Measurements from ENCODE around the gene FAM136A.

FAM136A gene

DNA sequence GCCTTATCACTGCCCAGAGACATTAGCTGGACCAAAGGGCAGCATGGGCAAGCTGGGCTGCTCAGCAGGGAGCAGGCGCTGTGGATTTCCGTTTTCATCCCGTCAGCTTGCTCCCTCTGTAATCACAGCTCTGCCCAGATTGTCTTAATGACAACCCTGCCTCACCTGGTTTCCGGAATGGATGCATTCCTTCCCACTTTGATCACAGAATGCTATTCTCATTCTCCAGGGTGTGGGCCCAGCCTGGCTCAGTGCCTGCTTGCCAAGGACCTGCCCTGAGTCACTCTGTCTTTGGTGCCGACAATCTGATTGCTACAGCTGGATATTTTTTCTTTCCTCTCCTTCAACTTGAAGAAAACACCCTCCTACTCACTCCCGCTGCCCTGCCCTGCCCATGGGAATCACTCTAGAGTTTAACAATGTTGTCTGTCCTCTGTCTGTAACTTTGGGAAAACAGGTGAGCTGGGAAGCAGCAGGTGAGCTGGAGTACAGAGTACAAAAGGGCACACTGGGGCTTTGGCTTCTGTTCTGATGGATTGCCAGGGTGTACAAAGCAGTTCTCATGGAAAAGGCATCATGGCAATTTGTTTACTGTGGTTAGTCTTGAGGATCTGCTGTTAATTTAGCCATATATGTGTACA is 27.2 kb upstream of the FAM136A start:
- H3K27me3 ChIP-seq (replicated peaks; ENCODE audit: control insufficient read depth, insufficient read depth, low read length, poor library complexity, severe bottlenecking), result no peaks in the 10 kb centered on the region
- no peaks in the 10 kb centered on the region for H3K36me3 ChIP-seq (ENCODE audit: control insufficient read depth, insufficient read depth, low read length)
- H3K4me1 ChIP-seq (ENCODE audit: control insufficient read depth, insufficient read depth, low read length, poor library complexity, severe bottlenecking), result no peaks in the 10 kb centered on the region
- H3K4me3 ChIP-seq (ENCODE audit: insufficient read depth, low read depth, low read length, poor library complexity, severe bottlenecking), result no peak overlapping the region
- H3K9me3 ChIP-seq (ENCODE audit: control insufficient read depth, low read length), result no peaks in the 10 kb centered on the region
- no peak for DNase-seq
- no peak overlapping the region for H3K27ac ChIP-seq (ENCODE audit: insufficient read depth, low read length, poor library complexity, severe bottlenecking)

- H3K36me3 ChIP-seq (ENCODE audit: control insufficient read depth, insufficient read depth, low read length), result no peaks in the 10 kb centered on the region
- H3K27me3 ChIP-seq (replicated peaks; ENCODE audit: control insufficient read depth, insufficient read depth, low read length, poor library complexity, severe bottlenecking), result no peaks in the 10 kb centered on the region
- no peak overlapping the region for H3K4me3 ChIP-seq (ENCODE audit: insufficient read depth, low read depth, low read length, poor library complexity, severe bottlenecking)
- no peaks in the 10 kb centered on the region for H3K9me3 ChIP-seq (ENCODE audit: control insufficient read depth, low read length)
- no peak for DNase-seq
- H3K27ac ChIP-seq (ENCODE audit: insufficient read depth, low read length, poor library complexity, severe bottlenecking), result no peak overlapping the region
- no peaks in the 10 kb centered on the region for H3K4me1 ChIP-seq (ENCODE audit: control insufficient read depth, insufficient read depth, low read length, poor library complexity, severe bottlenecking)
Measured at GRCh38 chr2:70325875-70326274, 24.0 kb upstream of the FAM136A start.

DNA sequence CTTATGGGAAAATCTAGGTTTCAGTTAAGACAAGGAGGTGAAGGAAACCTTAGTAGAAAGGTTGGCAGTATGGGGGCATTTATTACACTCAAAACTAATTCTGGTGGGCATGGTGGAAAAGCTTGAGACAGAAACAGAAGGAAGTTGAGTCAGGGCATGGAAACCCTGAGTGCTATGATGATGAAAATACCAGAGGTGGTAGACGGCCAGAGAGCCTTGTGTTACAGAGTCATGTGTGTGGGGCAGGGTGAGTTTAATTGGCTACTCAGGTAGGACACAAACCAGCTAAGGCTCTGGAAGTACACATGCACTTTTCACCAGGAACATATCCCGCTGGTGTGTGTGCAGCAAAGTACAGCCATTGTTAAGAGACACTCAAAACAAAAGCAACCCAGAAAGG is 20.7 kb upstream of the FAM136A start:
- H3K4me3 ChIP-seq (ENCODE audit: insufficient read depth, low read depth, low read length, poor library complexity, severe bottlenecking), result no peak overlapping the region
- no peak for DNase-seq
- H3K4me1 ChIP-seq (ENCODE audit: control insufficient read depth, insufficient read depth, low read length, poor library complexity, severe bottlenecking), result no peaks in the 10 kb centered on the region
- no peak overlapping the region for H3K27ac ChIP-seq (ENCODE audit: insufficient read depth, low read length, poor library complexity, severe bottlenecking)
- no peaks in the 10 kb centered on the region for H3K9me3 ChIP-seq (ENCODE audit: control insufficient read depth, low read length)
- H3K36me3 ChIP-seq (ENCODE audit: control insufficient read depth, insufficient read depth, low read length), result no peaks in the 10 kb centered on the region
- H3K27me3 ChIP-seq (replicated peaks; ENCODE audit: control insufficient read depth, insufficient read depth, low read length, poor library complexity, severe bottlenecking), result no peaks in the 10 kb centered on the region

DNA sequence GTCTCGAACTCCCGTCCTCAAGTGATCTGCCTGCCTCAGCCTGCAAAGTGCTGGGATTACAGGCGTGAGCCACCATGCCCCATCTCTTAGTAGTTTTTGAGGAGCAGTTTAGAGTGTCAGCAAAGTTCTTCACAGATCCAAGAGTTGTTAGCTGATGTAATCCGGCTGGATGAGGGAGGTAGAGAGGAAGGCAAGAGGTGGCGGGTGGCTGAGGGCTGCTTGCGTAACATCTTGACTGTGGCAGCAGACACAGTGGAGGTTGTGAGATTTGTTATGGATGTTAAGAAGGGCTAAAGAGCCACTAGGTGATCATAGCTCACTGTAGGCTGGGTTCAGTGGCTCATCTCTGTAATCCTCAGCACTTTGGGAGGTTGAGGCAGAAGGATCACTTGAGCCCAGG is 19.5 kb upstream of the FAM136A start:
- Histone ChIP-seq H3K4me3 (ENCODE audit: insufficient read depth, low read depth, low read length, poor library complexity, severe bottlenecking) (no peak overlapping the region), H3K27me3 (replicated peaks; ENCODE audit: control insufficient read depth, insufficient read depth, low read length, poor library complexity, severe bottlenecking) (no peaks in the 10 kb centered on the region), H3K4me1 (ENCODE audit: control insufficient read depth, insufficient read depth, low read length, poor library complexity, severe bottlenecking) (no peaks in the 10 kb centered on the region), H3K36me3 (ENCODE audit: control insufficient read depth, insufficient read depth, low read length) (no peaks in the 10 kb centered on the region), H3K9me3 (ENCODE audit: control insufficient read depth, low read length) (no peaks in the 10 kb centered on the region), H3K27ac (ENCODE audit: insufficient read depth, low read length, poor library complexity, severe bottlenecking) (no peak overlapping the region)
- DNase-seq, result no peak

DNA sequence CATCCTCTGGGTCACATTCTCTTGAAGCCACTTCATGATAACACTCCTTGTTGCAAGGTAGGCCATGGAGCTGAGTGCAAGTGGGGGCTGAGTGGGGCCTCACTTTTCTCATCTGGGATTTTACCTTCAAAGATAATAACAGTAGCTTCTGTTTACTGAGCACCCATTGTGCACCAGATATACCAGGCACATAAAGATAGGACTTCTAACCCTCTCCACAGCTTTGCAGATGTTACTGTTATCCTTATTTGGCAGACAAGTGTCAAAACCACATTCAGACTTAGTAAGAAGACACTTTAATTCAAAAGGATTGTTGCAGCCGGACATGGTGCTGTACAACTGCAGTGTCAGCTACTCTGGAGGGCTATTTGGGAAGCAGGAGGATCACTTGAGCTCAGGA is 12.8 kb upstream of the FAM136A start:
- Histone ChIP-seq H3K36me3 (ENCODE audit: control insufficient read depth, insufficient read depth, low read length) (no peaks in the 10 kb centered on the region), H3K9me3 (ENCODE audit: control insufficient read depth, low read length) (no peaks in the 10 kb centered on the region)
- DNase-seq, result no peak

GRCh38 chr2:70312560-70312959 is 10.7 kb upstream of the FAM136A start:
- DNase-seq, result no peak
- no peak overlapping the region for H3K4me3 ChIP-seq (ENCODE audit: insufficient read depth, low read depth, low read length, poor library complexity, severe bottlenecking)
- H3K4me1 ChIP-seq (ENCODE audit: control insufficient read depth, insufficient read depth, low read length, poor library complexity, severe bottlenecking), result no peaks in the 10 kb centered on the region
- no peaks in the 10 kb centered on the region for H3K27me3 ChIP-seq (replicated peaks; ENCODE audit: control insufficient read depth, insufficient read depth, low read length, poor library complexity, severe bottlenecking)
- no peaks in the 10 kb centered on the region for H3K36me3 ChIP-seq (ENCODE audit: control insufficient read depth, insufficient read depth, low read length)
- H3K27ac ChIP-seq (ENCODE audit: insufficient read depth, low read length, poor library complexity, severe bottlenecking), result no peak overlapping the region
- H3K9me3 ChIP-seq (ENCODE audit: control insufficient read depth, low read length), result no peaks in the 10 kb centered on the region

More for the DNA sequence above, 12.8 kb upstream of the FAM136A start:
- Histone ChIP-seq H3K4me3 (ENCODE audit: insufficient read depth, low read depth, low read length, poor library complexity, severe bottlenecking) (no peak overlapping the region), H3K27ac (ENCODE audit: insufficient read depth, low read length, poor library complexity, severe bottlenecking) (no peak overlapping the region), H3K27me3 (replicated peaks; ENCODE audit: control insufficient read depth, insufficient read depth, low read length, poor library complexity, severe bottlenecking) (no peaks in the 10 kb centered on the region), H3K4me1 (ENCODE audit: control insufficient read depth, insufficient read depth, low read length, poor library complexity, severe bottlenecking) (no peaks in the 10 kb centered on the region)

- Histone ChIP-seq H3K27me3 (replicated peaks; ENCODE audit: control insufficient read depth, insufficient read depth, low read length, poor library complexity, severe bottlenecking) (no peaks in the 10 kb centered on the region), H3K27ac (ENCODE audit: insufficient read depth, low read length, poor library complexity, severe bottlenecking) (no peak overlapping the region), H3K4me3 (ENCODE audit: insufficient read depth, low read depth, low read length, poor library complexity, severe bottlenecking) (no peak overlapping the region), H3K4me1 (ENCODE audit: control insufficient read depth, insufficient read depth, low read length, poor library complexity, severe bottlenecking) (no peaks in the 10 kb centered on the region), H3K9me3 (ENCODE audit: control insufficient read depth, low read length) (no peaks in the 10 kb centered on the region), H3K36me3 (ENCODE audit: control insufficient read depth, insufficient read depth, low read length) (no peaks in the 10 kb centered on the region)
- DNase-seq, result no peak
Measured at GRCh38 chr2:70310899-70311298, 9.0 kb upstream of the FAM136A start.

DNA sequence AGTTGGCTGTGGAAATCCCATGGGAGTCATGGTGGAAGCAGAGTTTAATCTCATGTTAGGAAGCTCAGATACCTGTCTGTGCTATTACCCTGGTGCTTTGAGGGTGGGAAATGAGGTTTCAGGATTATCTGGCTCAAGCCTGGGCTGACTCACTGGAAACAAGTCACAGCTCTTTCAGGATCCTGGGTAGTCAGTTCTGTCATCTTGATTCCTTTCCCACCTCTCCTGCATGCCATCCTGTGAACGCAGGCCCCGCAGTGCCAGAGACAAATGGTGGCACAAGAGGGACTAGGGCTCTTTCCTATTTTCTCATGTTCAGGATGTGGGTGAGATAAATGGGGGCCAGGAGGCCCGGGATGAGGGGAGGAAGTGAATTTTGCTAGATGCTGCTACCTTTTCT is 3.7 kb upstream of the FAM136A start:
- no peaks in the 10 kb centered on the region for H3K36me3 ChIP-seq (ENCODE audit: control insufficient read depth, insufficient read depth, low read length)
- no peaks in the 10 kb centered on the region for H3K9me3 ChIP-seq (ENCODE audit: control insufficient read depth, low read length)
- no peak overlapping the region for H3K4me3 ChIP-seq (ENCODE audit: insufficient read depth, low read depth, low read length, poor library complexity, severe bottlenecking)
- no peaks in the 10 kb centered on the region for H3K27me3 ChIP-seq (replicated peaks; ENCODE audit: control insufficient read depth, insufficient read depth, low read length, poor library complexity, severe bottlenecking)
- H3K4me1 ChIP-seq (ENCODE audit: control insufficient read depth, insufficient read depth, low read length, poor library complexity, severe bottlenecking), result peaks cover 7% of the 10 kb centered on the region
- DNase-seq, result no peak
- H3K27ac ChIP-seq (ENCODE audit: insufficient read depth, low read length, poor library complexity, severe bottlenecking), result no peak overlapping the region

DNA sequence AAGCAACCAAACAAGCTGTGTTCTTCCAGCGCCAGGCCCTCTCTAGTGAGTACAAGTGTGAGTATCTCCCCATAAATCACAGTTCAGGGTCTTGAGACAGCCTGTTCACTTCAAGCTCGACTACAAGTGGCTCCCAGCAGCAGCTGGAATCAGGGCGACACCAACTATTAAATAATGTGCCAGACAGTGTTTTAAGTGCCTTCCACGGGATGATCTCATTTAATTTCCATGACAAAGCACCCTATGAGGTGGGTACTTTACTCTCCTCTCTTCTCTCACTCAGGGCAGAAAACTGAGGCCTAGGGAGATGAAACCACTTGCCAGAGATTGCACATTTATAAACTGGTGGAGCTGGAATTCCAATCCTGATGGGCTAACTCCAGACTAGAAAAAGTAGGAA is 2.6 kb upstream of the FAM136A start:
- no peak for DNase-seq
- Histone ChIP-seq H3K9me3 (ENCODE audit: control insufficient read depth, low read length) (no peaks in the 10 kb centered on the region), H3K4me3 (ENCODE audit: insufficient read depth, low read depth, low read length, poor library complexity, severe bottlenecking) (no peak overlapping the region), H3K27me3 (replicated peaks; ENCODE audit: control insufficient read depth, insufficient read depth, low read length, poor library complexity, severe bottlenecking) (no peaks in the 10 kb centered on the region), H3K4me1 (ENCODE audit: control insufficient read depth, insufficient read depth, low read length, poor library complexity, severe bottlenecking) (peaks cover 8% of the 10 kb centered on the region), H3K27ac (ENCODE audit: insufficient read depth, low read length, poor library complexity, severe bottlenecking) (no peak overlapping the region), H3K36me3 (ENCODE audit: control insufficient read depth, insufficient read depth, low read length) (no peaks in the 10 kb centered on the region)

- no peak for DNase-seq
- Histone ChIP-seq H3K27me3 (replicated peaks; ENCODE audit: control insufficient read depth, insufficient read depth, low read length, poor library complexity, severe bottlenecking) (no peaks in the 10 kb centered on the region), H3K4me1 (ENCODE audit: control insufficient read depth, insufficient read depth, low read length, poor library complexity, severe bottlenecking) (peaks cover 8% of the 10 kb centered on the region), H3K9me3 (ENCODE audit: control insufficient read depth, low read length) (no peaks in the 10 kb centered on the region), H3K27ac (ENCODE audit: insufficient read depth, low read length, poor library complexity, severe bottlenecking) (no peak overlapping the region), H3K4me3 (ENCODE audit: insufficient read depth, low read depth, low read length, poor library complexity, severe bottlenecking) (no peak overlapping the region), H3K36me3 (ENCODE audit: control insufficient read depth, insufficient read depth, low read length) (peaks cover 10% of the 10 kb centered on the region)
Measured at GRCh38 chr2:70303186-70303585, 1.3 kb upstream of the FAM136A start.
